NT2/D1 (cell line): ENCODE data around the gene LY86.

Source experiments
- DNase-seq: peaks from one replicate; pipeline ENCODE4 v3.0.0-alpha.2; 2011; ENCODE audit warnings: low read depth, low spot score
- H3K27me3 ChIP-seq: 2 replicates; pipeline ENCODE4 v1.6.0; 2011; ENCODE audit warnings: mild to moderate bottlenecking; ENCODE audit not compliant: insufficient read length, insufficient read depth
- H3K36me3 ChIP-seq: 2 replicates; pipeline ENCODE4 v1.6.1; 2011; ENCODE audit warnings: mild to moderate bottlenecking, low read length, mixed read lengths; ENCODE audit not compliant: insufficient read depth, insufficient read length
- H3K4me1 ChIP-seq: 2 replicates; pipeline ENCODE4 v1.5.1; 2011; ENCODE audit not compliant: insufficient read depth, insufficient read length
- H3K4me3 ChIP-seq: 2 replicates; pipeline ENCODE4 v1.5.1; 2011; ENCODE audit warnings: low read depth; ENCODE audit not compliant: insufficient read length
- H3K9ac ChIP-seq: 2 replicates; pipeline ENCODE4 v1.6.0; 2011; ENCODE audit warnings: low read depth; ENCODE audit not compliant: insufficient read length
- H3K9me3 ChIP-seq: 2 replicates; pipeline ENCODE4 v1.5.1; 2011; ENCODE audit warnings: mild to moderate bottlenecking, low read length; ENCODE audit not compliant: insufficient read depth
- SUZ12 ChIP-seq: IDR thresholded peaks from 2 replicates; pipeline ENCODE4 v1.6.1; 2011; ENCODE audit not compliant: insufficient read length, insufficient read depth; ENCODE audit errors: extremely low read depth
- YY1 ChIP-seq: IDR thresholded peaks from 2 replicates; pipeline ENCODE4 v1.6.1; 2011; ENCODE audit not compliant: insufficient read length, insufficient read depth
- ZNF274 ChIP-seq: IDR thresholded peaks from 2 replicates; pipeline ENCODE4 v1.6.1; 2011; ENCODE audit warnings: mild to moderate bottlenecking, low read depth, low read length

Gene LY86

GRCh38 chr6:6694825-6695624 lies 106.5 kb downstream of the LY86 start:
- TF ChIP-seq SUZ12 (no peak), YY1 (no peak), ZNF274 (no peak)
- H3K9ac ChIP-seq, result peak overlapping the region; percentile 21
- H3K27me3 ChIP-seq, result peaks cover 3% of the 10 kb centered on the region
- peaks cover 1% of the 10 kb centered on the region for H3K4me1 ChIP-seq
- peaks cover 7% of the 10 kb centered on the region; the same call in 1 of the 2 replicates for H3K9me3 ChIP-seq
- H3K4me3 ChIP-seq, result peak overlapping the region; percentile 6
- H3K36me3 ChIP-seq, result no peaks in the 10 kb centered on the region
- peak; percentile 74 for DNase-seq

- Histone ChIP-seq H3K9ac (peak overlapping the region; percentile 21), H3K36me3 (no peaks in the 10 kb centered on the region), H3K27me3 (peaks cover 3% of the 10 kb centered on the region), H3K4me1 (peaks cover 1% of the 10 kb centered on the region), H3K9me3 (peaks cover 7% of the 10 kb centered on the region; the same call in 1 of the 2 replicates), H3K4me3 (no peak overlapping the region)
- TF ChIP-seq SUZ12 (no peak), YY1 (no peak), ZNF274 (no peak)
- DNase-seq, result no peak
Measured at GRCh38 chr6:6695625-6696276, 107.2 kb downstream of the LY86 start.

GRCh38 chr6:6696867-6697531 lies 108.5 kb downstream of the LY86 start:
- H3K27me3 ChIP-seq, result peaks cover 3% of the 10 kb centered on the region
- no peak overlapping the region for H3K9ac ChIP-seq
- peaks cover 1% of the 10 kb centered on the region for H3K4me1 ChIP-seq
- no peak overlapping the region for H3K4me3 ChIP-seq
- peak; percentile 77 for DNase-seq
- no peaks in the 10 kb centered on the region for H3K36me3 ChIP-seq
- TF ChIP-seq YY1 (no peak), ZNF274 (no peak), SUZ12 (no peak)
- no peaks in the 10 kb centered on the region for H3K9me3 ChIP-seq

GRCh38 chr6:6697620-6698019 lies 109.1 kb downstream of the LY86 start:
- DNase-seq, result no peak
- peaks cover 1% of the 10 kb centered on the region for H3K4me1 ChIP-seq
- peaks cover 3% of the 10 kb centered on the region for H3K27me3 ChIP-seq
- H3K4me3 ChIP-seq, result no peak overlapping the region
- H3K9ac ChIP-seq, result no peak overlapping the region
- no peak for TF ChIP-seq ZNF274
- TF ChIP-seq YY1, result no peak
- TF ChIP-seq SUZ12, result no peak
- no peaks in the 10 kb centered on the region for H3K36me3 ChIP-seq
- H3K9me3 ChIP-seq, result no peaks in the 10 kb centered on the region

DNA sequence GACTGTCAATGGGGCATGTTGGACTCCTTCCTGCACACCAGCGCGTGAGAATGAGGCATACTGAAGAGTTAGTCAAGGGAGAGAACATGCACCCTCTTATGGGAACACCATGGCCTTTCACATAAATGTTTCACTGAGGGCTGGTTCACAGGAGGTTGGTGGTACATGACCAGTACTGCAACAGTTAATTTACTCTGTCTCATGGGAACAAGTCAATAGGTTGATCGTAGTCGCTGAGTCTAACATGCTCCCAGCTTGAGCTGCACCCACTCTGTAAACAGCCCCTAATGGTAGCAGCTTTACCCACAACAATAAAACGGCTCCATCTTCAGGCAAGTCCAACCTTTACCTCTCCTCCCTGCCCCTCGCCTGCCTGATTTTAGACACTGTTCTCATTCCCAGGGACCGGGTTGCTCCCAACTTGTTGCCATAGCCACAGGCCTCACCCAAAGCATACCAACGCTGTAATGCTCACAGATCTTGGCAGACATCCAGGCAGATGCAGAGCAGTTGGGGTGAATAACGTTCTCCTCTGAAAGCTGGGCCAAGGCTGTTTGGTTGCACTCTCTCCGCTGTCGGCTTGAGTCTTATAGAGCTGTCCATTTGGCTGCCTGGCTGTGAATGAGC lies 111.3 kb downstream of the LY86 start:
- H3K9me3 ChIP-seq, result no peaks in the 10 kb centered on the region
- DNase-seq, result no peak
- H3K4me1 ChIP-seq, result peaks cover 1% of the 10 kb centered on the region
- H3K27me3 ChIP-seq, result peaks cover 3% of the 10 kb centered on the region
- no peak overlapping the region for H3K9ac ChIP-seq
- TF ChIP-seq ZNF274 (no peak), YY1 (no peak), SUZ12 (no peak)
- H3K36me3 ChIP-seq, result no peaks in the 10 kb centered on the region
- no peak overlapping the region for H3K4me3 ChIP-seq

DNA sequence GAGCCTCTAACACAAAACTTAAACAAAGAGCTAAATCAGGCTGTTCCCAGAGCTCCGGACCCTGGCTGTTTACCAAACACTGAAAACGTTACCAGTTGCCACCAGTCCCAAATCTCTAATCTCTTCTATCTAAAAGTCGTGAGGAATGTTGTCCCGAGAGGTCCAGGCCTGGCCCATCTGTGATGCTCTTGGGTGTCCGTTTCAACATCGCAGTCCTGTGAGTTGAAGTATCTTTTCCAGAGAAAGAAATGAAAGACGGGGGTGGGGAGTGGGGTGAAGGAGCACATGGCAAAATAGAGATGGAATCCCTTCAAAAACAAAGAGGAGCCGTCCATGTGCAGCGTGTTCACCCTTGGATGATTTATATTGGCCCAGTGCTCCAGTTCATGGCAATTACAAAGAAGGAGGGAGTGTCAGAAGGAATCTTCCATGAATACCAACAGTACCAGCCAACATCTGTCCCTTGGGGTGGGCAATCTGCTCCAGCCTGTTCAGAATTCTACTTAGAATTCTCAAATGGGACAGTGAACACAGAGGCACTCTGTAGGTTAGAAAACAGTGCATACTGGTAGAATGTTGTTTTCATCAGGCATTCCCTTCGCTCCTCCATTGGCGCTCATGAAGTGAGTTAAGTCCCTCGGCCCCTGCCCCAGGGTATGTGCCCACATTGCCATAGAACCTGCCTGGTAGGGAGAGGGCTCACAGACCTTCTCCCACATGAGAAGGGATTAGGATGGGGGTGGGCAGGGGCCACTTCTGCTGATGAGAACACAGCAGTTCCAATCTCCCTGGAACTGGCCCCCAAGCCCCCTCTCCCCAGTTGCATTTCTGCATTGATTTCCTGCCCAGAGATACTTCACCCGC lies 112.1 kb downstream of the LY86 start:
- peaks cover 3% of the 10 kb centered on the region for H3K27me3 ChIP-seq
- H3K9ac ChIP-seq, result no peak overlapping the region
- no peak overlapping the region for H3K4me3 ChIP-seq
- TF ChIP-seq YY1 (no peak), SUZ12 (no peak), ZNF274 (no peak)
- no peaks in the 10 kb centered on the region for H3K36me3 ChIP-seq
- no peak for DNase-seq
- peaks cover 1% of the 10 kb centered on the region for H3K4me1 ChIP-seq
- no peaks in the 10 kb centered on the region for H3K9me3 ChIP-seq
